Thyroid gland (tissue), 4 donors: ENCODE data around the gene CENPX. TPM values are rescaled to one million over a fixed set of nuclear protein-coding genes. Genes with fewer than 3 reads are reported as not detected.

Experiments used
- DNase-seq, 2 donors: peaks; one replicate each; pipeline ENCODE4 v3.0.0-alpha.2; 2019
- H3K27ac ChIP-seq, 3 donors: fragments of 200-600 bp; sonication (generic); 1 replicate in 2 of 3; 2 replicates in 1 of 3; pipeline ENCODE4 v1.5.1; 2016 to 2019; ENCODE audit warnings: mild to moderate bottlenecking in 1 of 3, moderate library complexity in 1 of 3
- H3K27me3 ChIP-seq: fragments of 200-600 bp; sonication (generic); one replicate; pipeline ENCODE4 v1.5.1; 2019
- H3K36me3 ChIP-seq, 2 donors: fragments of 200-600 bp; sonication (generic); one replicate each; pipeline ENCODE4 v1.5.1; 2016 to 2019
- H3K4me1 ChIP-seq, 2 donors: fragments of 200-600 bp; sonication (generic); one replicate each; pipeline ENCODE4 v1.5.1; 2017 to 2019
- H3K4me3 ChIP-seq, 3 donors: fragments of 200-600 bp; sonication (generic); replicated peaks in 1 of 3; 1 replicate in 2 of 3; 2 replicates in 1 of 3; pipeline ENCODE4 v1.5.1; 2016; ENCODE audit warnings: mild to moderate bottlenecking in 1 of 3
- H3K9me3 ChIP-seq: fragments of 200-600 bp; sonication (generic); one replicate; pipeline ENCODE4 v1.5.1; 2017
- CTCF ChIP-seq, 6 experiments: fragments of 200-600 bp in 3 of 6; fragments of 450-650 bp in 3 of 6; sonication (generic) in 3 of 6; IDR thresholded peaks; one replicate each; pipeline ENCODE4 v1.5.1; 2016 to 2019; ENCODE audit warnings: antibody characterized with exemption in 6 of 6, mild to moderate bottlenecking in 2 of 6, inconsistent platforms in 1 of 6, moderate library complexity in 1 of 6
- POLR2A ChIP-seq, 2 donors: fragments of 450-650 bp; IDR thresholded peaks; one replicate each; pipeline ENCODE4 v1.6.1; 2017; ENCODE audit warnings: antibody characterized with exemption in 2 of 2, mild to moderate bottlenecking in 2 of 2, moderate library complexity in 1 of 2
- WGBS, 2 donors: methylation state at CpG; one replicate each; pipeline ENCODE4 v1.1.5; 2017; 5-methylcytosine and 5-hydroxymethylcytosine counted together
- intact Hi-C: fragments of 100-400 bp; cut with DNase I; formaldehyde crosslinking; loops from one replicate; pipeline ENCODE4 v1.15.1; 2023
- total RNA-seq, 4 donors: library from RNA; depleted of rRNA; stranded (reverse); fragments of >200 nt; gene quantifications; one replicate each; pipeline ENCODE4 v1.2.3, GENCODE V29; 2016

CENPX gene
- total RNA-seq, 4 donors from 2014 or later: 40.7 to 95.9 (median 78.0) TPM

DNA sequence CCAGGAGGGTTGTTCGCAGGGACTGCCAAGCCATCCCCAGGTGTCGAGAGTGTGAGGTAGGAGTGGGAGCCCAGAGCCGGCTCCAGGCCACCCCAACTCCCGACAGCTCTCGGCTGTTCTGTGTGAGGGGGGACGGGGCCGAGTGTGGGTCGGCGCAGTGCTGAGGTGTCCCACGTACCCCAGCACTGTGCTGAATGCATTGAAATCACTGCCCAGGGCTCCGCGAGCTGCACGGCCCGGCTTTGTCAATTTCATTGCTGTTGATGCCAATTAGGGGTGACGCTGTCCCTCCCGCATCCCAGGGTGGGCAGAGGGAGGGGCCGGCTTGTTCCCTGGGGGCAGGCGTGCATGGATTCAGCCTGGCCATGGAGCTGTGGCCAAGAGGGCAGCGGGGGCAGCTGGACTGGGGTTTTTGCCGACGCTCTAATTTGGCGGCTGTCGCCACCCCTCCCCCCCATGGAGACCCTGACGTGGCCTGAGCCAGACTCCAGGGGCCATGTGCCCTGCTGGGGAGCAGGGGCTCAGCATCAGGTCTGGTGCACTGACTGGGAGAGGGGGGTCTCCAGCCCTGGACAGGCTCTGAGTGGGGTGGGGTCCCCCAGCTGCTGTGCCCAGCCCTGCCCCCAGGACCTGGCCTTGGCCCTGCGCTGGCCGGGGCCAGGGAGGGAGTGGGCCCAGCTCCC, 14.3 kb downstream of the CENPX start:
- H3K27ac ChIP-seq: no peak overlapping the region
- TF ChIP-seq CTCF (IDR thresholded peaks at IDR 0.05) (no peak), POLR2A (IDR thresholded peaks at IDR 0.05) (no peak)
- H3K4me3 ChIP-seq: no peak overlapping the region
- H3K4me1 ChIP-seq: peaks cover 0 to 10% of the 10 kb centered on the region in 2 donors
- WGBS, 2 donors: 89% methylated on average over 20 to 24 of the region's 26 CpGs
- H3K9me3 ChIP-seq: no peaks in the 10 kb centered on the region
- intact Hi-C loops: no loop called here
- H3K27me3 ChIP-seq: no peaks in the 10 kb centered on the region
- H3K36me3 ChIP-seq: no peaks in the 10 kb centered on the region
- no peak for DNase-seq

DNA sequence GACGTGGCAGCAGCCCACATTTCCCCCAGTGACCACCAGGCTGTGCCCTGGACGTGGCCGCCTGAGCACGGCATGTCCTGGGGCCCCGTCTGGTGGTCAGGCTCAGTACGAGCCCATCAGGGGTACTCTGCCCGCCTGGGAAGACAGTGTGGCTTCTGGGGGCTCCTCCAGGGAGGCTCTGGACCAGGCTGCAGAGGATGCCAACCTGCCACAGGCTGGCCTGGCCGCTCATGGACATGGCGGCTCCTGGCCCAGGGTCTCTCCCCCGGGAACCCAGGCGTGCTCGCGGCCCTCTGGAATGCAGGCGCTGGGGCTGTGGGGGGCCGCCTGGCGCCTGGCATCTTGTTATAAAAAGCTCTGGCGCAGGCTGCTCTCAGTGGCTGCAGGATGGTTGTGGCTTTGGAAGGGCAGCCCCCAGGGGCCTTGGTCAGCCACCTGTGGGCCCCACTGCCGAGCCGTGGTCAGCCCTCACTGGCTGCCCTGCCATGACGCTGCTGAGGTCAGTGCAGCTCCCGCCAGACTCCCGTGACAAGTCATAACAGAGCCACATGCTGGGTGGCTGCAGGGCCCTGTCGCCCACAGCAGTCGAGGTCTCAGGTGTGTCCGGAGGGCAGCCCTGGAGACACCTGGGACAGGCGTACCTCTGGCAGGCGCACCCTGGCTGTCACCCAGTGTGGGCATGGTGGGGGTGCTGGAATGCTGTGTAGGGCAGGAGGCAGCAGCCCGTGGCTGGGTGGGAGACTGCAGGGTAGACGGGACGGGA, 15.0 kb downstream of the CENPX start:
- Histone ChIP-seq H3K27ac (no peak overlapping the region), H3K27me3 (no peaks in the 10 kb centered on the region), H3K9me3 (no peaks in the 10 kb centered on the region), H3K36me3 (no peaks in the 10 kb centered on the region), H3K4me3 (no peak overlapping the region), H3K4me1 (peaks cover 0 to 13% of the 10 kb centered on the region in 2 donors)
- no peak for TF ChIP-seq POLR2A (IDR thresholded peaks at IDR 0.05)
- TF ChIP-seq CTCF (IDR thresholded peaks at IDR 0.05): no peak
- 89 to 92% methylated on average over 10 to 14 of the region's 30 CpGs for WGBS, 2 donors
- intact Hi-C loops: no loop called here
- no peak for DNase-seq

GRCh38 chr17:82007228-82007494, 15.5 kb downstream of the CENPX start:
- H3K9me3 ChIP-seq: no peaks in the 10 kb centered on the region
- WGBS, 2 donors: 88 to 92% methylated on average over 2 to 3 of the region's 6 CpGs
- intact Hi-C loops: no loop called here
- H3K4me1 ChIP-seq: peaks cover 0 to 13% of the 10 kb centered on the region in 2 donors
- no peaks in the 10 kb centered on the region for H3K27me3 ChIP-seq
- no peak overlapping the region for H3K27ac ChIP-seq
- H3K36me3 ChIP-seq: no peaks in the 10 kb centered on the region
- DNase-seq: no peak
- no peak for TF ChIP-seq POLR2A (IDR thresholded peaks at IDR 0.05)
- TF ChIP-seq CTCF (IDR thresholded peaks at IDR 0.05): no peak
- H3K4me3 ChIP-seq: no peak overlapping the region

DNA sequence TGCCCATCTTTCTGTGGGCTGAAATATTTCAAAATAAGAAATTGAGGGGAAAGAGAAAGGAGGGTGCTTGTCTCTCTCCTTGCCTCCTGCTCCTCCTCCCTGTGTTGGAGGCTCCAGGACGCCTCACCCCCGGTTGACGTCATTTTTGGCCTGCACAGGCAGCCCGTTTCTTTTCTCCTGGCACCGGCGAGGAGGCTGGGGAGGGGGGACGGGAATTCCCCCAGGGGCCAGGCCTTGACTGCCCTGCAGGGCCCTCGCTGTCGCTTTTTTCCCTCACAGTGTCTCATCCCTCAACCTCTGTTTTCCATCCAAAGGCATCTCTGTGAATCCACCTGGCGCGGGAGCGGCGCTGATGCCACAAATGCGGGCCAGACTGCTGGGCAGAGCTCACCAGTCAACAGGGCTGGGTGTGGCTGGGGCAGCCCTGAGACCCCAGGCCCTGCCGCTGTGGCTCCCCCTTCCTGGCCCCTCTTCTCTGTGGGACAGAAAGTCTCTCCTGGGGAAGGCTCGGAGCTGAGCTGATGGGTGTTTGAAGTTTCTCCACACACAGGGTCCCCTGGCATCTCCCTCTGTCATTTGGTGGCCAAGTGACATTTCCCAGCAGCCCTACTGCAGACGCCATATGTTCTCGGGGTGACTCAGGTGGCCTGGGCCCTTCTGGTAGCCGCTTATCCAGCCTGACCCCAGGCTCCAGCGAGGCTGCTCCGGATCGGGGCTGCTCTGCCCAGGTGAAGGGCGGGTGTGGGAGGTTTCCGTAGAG, 16.0 kb downstream of the CENPX start:
- Histone ChIP-seq H3K4me3 (no peak overlapping the region), H3K9me3 (no peaks in the 10 kb centered on the region), H3K27ac (no peak overlapping the region), H3K27me3 (no peaks in the 10 kb centered on the region), H3K4me1 (peaks cover 0 to 13% of the 10 kb centered on the region in 2 donors), H3K36me3 (no peaks in the 10 kb centered on the region)
- 83 to 86% methylated on average over 12 to 22 of the region's 24 CpGs for WGBS, 2 donors
- intact Hi-C loops: no loop called here
- TF ChIP-seq POLR2A (IDR thresholded peaks at IDR 0.05): no peak
- DNase-seq: no peak

DNA sequence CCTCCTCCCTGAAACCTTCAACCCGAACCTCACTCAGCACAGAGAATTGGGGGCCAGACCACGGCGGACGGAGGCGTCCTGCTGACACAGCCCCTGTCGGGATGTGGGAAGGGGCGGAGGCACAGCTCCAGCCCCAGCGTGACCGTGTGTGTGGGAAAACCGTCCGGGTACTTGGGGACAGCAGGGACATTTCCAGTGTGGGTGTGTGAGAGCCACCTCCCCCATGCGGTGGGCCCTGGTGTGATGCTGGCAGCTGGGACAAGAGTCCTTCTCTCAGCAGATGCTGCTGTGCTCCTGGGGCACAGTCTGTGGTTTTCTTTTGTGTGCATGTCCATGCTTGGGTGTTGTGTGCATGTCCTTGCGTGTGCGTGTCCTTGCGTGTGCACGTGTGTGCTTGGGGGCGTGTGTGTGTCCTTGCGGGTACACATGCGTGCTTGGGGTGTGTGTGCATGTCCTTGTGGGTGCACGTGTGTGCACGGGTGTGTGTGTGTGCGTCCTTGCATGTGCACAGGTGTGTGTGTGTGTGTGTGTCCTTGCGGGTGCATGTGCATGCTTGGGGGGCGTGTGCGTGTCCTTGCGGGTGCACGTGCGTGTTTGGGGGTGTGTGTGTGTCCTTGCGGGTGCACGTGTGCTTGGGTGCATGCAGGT, 16.9 kb downstream of the CENPX start:
- intact Hi-C loops: no loop called here
- no peak overlapping the region for H3K4me3 ChIP-seq
- no peak overlapping the region for H3K27ac ChIP-seq
- H3K27me3 ChIP-seq: no peaks in the 10 kb centered on the region
- H3K9me3 ChIP-seq: no peaks in the 10 kb centered on the region
- TF ChIP-seq POLR2A (IDR thresholded peaks at IDR 0.05): no peak
- TF ChIP-seq CTCF (IDR thresholded peaks at IDR 0.05): no peak
- no peak for DNase-seq
- peaks cover 0 to 13% of the 10 kb centered on the region in 2 donors for H3K4me1 ChIP-seq
- WGBS, 2 donors: 91 to 92% methylated on average over 29 to 30 of the region's 30 CpGs
- H3K36me3 ChIP-seq: no peaks in the 10 kb centered on the region
